HG03442 (cell line): ENCODE measurements around the gene LRIT3.

Experiments used
- ATAC-seq: cut with Tn5 transposase; IDR thresholded peaks from one replicate; pipeline ENCODE4 v1.9.1; 2021; ENCODE audit warnings: mild to moderate bottlenecking, moderate library complexity; ENCODE audit not compliant: unreplicated experiment

The LRIT3 gene

GRCh38 chr4:109847896-109848442 is at the start of gene LRIT3:
TSS of gene LRIT3 (plus strand) at chr4:109848107. CDS start at chr4:109848202, 95 bp downstream.
- ATAC-seq: no peak

GRCh38 chr4:109798866-109799265 is 49.0 kb upstream of the LRIT3 start:
- ATAC-seq: no peak

- no peak for ATAC-seq
These were observed 46.7 kb upstream of the LRIT3 start for GRCh38 chr4:109801099-109801789.

GRCh38 chr4:109801895-109802319 is 46.0 kb upstream of the LRIT3 start, which contains the start of gene CFI:
TSS of gene CFI (minus strand) at chr4:109801999. CDS start at chr4:109801971, 28 bp downstream.
- ATAC-seq: no peak

GRCh38 chr4:109803924-109804571 is 43.9 kb upstream of the LRIT3 start:
- ATAC-seq: peak; percentile 76

GRCh38 chr4:109809655-109810054 is 38.3 kb upstream of the LRIT3 start:
- ATAC-seq: no peak

GRCh38 chr4:109810552-109811387 is 37.1 kb upstream of the LRIT3 start:
- no peak for ATAC-seq

- no peak for ATAC-seq
These were observed 36.2 kb upstream of the LRIT3 start for GRCh38 chr4:109811707-109812106.

- ATAC-seq: peak; percentile 99
These were observed 32.5 kb upstream of the LRIT3 start, which contains the start of gene GAR1 for GRCh38 chr4:109815151-109816081. TSS of gene GAR1 (plus strand) at chr4:109815762. CDS start at chr4:109816165, 403 bp downstream.

GRCh38 chr4:109816082-109816442 is 31.8 kb upstream of the LRIT3 start:
- no peak for ATAC-seq

- ATAC-seq: no peak
These were observed 31.0 kb upstream of the LRIT3 start for GRCh38 chr4:109816894-109817293.

GRCh38 chr4:109818268-109818667 is 29.6 kb upstream of the LRIT3 start:
- no peak for ATAC-seq

- no peak for ATAC-seq
These were observed 27.3 kb upstream of the LRIT3 start for GRCh38 chr4:109820563-109820962.

GRCh38 chr4:109821185-109821584 is 26.7 kb upstream of the LRIT3 start:
- ATAC-seq: no peak

- ATAC-seq: peak; percentile 61
These were observed 21.2 kb upstream of the LRIT3 start for GRCh38 chr4:109826719-109827118.

- ATAC-seq: no peak
These were observed 20.2 kb upstream of the LRIT3 start, which contains the start of gene RRH for GRCh38 chr4:109827672-109828071. TSS of gene RRH (plus strand) at chr4:109827972. CDS start at chr4:109828028, 56 bp downstream.

GRCh38 chr4:109833756-109834155 is 14.2 kb upstream of the LRIT3 start:
- no peak for ATAC-seq

- no peak for ATAC-seq
These were observed 10.9 kb upstream of the LRIT3 start for GRCh38 chr4:109836985-109837384.

- no peak for ATAC-seq
These were observed 1.4 kb upstream of the LRIT3 start for GRCh38 chr4:109846395-109847098.
